ENCODE data around the gene WDTC1.

Gene WDTC1

DNA sequence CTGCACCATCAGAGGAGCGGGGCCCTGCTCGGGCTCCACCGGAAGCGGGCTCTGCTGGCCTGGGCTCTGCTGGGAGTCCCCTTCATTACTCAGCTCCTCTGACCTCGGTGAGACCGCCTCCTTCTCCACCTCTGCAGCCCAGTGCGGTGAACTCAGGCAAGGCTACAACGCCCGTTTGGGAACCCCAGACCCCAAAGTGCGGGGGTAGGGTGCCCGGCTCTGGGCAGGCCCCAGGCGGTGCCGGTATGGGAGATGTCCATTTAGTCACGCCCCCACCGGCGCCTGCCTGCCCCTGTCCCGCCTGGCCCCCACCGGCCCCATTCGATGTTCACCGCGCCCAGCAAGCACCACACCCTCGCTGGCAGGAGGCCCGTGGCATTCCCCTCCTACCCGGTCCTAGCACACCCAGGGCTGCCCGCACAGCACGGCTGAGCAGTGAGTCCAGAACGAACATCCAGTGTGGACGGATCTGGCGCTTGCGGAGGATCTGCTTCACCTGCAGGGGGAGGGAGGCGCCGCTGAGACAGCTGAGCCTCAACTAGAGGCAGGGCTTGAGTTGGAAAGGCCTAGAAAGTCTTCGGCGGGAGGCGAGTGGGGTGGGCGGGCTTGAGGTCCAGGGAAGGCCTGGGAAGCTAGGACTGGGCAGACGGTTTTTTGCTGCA, 122.3 kb downstream of the WDTC1 start:
- DNase-seq (ENCODE audit: low read depth), result no peak

DNA sequence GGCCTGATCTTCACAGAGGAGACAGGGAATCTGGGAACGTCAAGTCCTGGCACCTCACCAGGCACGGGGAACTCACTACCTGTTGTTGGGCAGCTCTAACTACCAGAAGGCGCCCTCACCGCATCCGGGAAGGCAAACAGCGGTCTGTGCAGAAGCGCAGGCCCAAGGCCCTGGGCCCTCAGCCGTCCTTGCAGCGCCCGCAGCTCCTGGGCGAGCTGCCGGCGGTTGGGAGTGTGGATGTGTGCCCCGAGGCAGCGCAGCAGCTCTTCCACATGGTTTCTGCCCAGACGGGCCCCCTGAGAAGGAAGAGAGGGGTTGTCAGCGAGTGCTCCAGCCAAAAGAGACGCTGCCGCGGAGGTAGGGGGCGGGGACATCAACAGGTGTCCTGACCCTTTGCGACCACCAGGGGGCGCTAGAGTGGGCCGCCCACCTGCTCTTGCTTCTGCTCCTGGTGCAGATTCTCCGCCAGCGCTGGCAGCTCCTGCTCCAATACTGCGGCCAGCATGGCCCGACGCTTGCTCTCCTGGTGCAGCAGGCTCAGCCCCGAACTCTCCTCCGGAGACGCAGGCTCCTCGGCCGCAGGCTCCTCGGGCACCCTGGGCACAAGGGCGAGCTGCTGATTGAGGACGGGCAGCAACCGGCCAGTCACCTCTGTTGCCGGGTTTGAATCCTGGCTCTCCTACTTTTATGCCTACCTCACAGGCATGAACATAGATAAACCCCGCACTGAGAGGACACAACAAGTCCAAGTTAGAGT, 123.0 kb downstream of the WDTC1 start:
- peak; percentile 70 for DNase-seq (ENCODE audit: low read depth)

All from activated T-helper 9 cell treated with anti-CD3 and anti-CD28 coated beads, Interleukin-2, amount 50 U/mL, for 16 hours (primary cell).